GM21515 (cell line): ENCODE data around the gene LRRC25.

Source experiments
- ATAC-seq: cut with Tn5 transposase; IDR thresholded peaks from one replicate; pipeline ENCODE4 v1.9.1; 2021; ENCODE audit not compliant: unreplicated experiment

The LRRC25 gene

DNA sequence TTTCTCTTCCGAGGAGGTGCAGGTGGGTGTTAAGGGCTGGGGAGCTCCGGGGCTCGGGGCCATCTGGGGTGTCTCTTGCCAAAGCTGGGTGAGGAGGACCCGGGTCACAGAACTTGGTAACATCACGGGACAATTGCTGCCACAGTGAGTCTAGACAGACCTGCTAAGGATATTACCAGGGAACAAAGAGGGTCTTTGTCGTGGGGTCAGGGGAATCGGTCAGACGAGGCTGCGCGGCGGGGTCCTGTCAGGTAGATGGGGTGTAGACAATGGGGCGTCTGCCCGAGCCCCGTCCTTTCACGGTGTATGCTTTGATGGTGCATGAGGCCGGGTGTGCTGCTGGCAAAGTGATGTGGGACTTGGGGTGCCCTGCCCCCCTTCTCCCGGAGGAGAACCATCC is 49.3 kb downstream of the LRRC25 start:
- ATAC-seq: no peak

DNA sequence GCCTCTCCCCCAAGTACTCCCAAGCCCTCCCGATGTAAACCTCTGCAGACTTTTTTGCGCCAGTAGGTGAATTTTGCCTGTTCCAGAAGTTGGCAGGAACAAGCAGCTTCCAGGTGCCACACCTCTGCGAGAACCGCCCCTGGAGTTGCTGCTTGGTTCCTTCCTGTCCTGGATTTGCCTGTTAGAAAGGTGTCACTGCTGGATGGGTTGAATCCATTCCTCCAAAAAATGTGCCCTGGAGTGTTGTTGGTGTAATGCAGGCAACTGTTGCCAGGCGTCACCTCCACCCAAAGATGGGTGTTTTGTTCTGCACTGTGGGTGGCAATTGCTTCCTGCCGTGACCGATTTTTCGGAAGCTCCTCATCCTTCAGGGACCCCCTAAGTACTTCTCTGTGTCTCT is 51.3 kb downstream of the LRRC25 start:
- no peak for ATAC-seq

DNA sequence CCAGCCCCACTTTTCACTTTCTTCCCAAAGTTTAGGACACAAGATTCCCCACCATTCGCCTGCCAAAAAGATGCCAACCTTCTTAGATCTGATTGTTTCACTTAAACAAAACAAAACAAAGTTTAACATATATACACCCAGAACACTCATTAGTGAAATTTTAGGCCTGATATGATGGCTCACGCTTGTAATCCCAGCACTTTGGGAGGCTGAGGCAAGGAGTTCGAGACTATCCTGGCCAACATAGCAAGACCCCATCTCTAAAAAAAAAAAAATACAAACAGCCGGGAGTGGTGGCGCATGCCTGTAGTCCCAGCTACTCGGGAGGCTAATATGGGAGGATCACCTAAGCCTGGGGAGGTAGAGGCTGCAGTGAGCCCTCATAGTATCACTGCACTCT is 52.1 kb downstream of the LRRC25 start:
- ATAC-seq: no peak

DNA sequence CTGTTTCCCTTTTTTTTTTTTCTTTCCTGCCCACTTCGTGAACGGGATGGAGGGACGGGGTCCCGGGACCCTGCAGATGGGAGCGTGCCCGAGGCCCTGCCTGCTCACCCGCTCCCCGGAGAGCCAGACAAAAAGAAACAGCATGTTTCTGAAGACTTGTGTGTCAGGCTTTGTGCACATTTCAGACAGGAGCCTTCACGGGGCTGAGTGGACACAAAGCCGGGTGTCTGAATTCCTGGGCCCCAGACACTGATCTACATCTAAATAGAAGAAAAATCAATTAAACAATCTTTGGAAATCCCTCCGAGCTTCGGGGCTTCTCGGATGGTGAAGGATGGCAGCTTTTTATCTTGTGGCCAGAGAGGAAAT is 52.9 kb downstream of the LRRC25 start:
- no peak for ATAC-seq

DNA sequence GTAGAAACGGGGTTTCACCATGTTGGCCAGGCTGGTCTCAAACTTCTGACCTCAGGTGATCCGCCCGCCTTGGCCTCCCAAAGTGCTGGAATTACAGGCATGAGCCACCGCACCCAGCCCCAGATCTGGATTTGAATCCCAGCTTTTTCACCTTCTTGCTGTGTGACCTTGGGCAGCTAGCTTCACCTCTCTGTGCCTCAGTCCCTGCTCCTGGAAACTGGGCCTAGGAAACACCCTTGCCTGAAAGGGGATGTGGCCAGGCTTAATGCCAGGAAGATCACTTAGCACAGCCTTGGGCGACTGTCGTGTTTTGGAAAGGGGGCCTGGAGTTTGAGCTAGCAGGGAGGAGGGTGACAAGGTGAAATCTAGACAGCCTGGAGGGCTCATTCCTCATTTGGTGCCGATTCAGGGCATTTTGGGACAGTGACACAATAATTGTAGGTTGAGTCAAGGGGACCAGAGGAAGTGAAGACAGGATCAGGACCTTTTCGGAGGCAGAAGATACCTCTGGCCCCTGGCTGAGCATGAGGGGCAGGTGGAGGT is 55.3 kb downstream of the LRRC25 start:
- ATAC-seq: no peak
